ENCODE results near the gene PARD6A.
A peak's percentile ranks its signal among the peaks of the same experiment; 100 is the strongest.

The PARD6A gene

GRCh38 chr16:67654403-67654911, 6.3 kb upstream of the PARD6A start:
- peak; percentile 55 for DNase-seq

- peak; percentile 47 for DNase-seq
These were observed 5.4 kb upstream of the PARD6A start for GRCh38 chr16:67655363-67655762.

GRCh38 chr16:67656344-67657016, 4.3 kb upstream of the PARD6A start:
- DNase-seq = no peak

GRCh38 chr16:67657017-67657608, 3.6 kb upstream of the PARD6A start:
- DNase-seq = no peak

- no peak for DNase-seq
These were observed 2.8 kb upstream of the PARD6A start for GRCh38 chr16:67657751-67658518.

GRCh38 chr16:67658849-67659674, 1.7 kb upstream of the PARD6A start:
- no peak for DNase-seq

- DNase-seq = peak; percentile 98
These were observed 841 bp upstream of the PARD6A start, which contains the start of gene ACD for GRCh38 chr16:67659675-67660563. Gene ACD (minus strand): TSS chr16:67660260. CDS start chr16:67660220, 40 bp downstream.

GRCh38 chr16:67661101-67661761, 471 bp downstream of the PARD6A start:
- DNase-seq = no peak

GRCh38 chr16:67661886-67662652, 1.3 kb downstream of the PARD6A start:
- no peak for DNase-seq

GRCh38 chr16:67662653-67663010, 1.9 kb downstream of the PARD6A start:
- DNase-seq = no peak

GRCh38 chr16:67663151-67663876, 2.6 kb downstream of the PARD6A start:
- DNase-seq = peak; percentile 79

GRCh38 chr16:67663877-67664222, 3.1 kb downstream of the PARD6A start:
- no peak for DNase-seq

- no peak for DNase-seq
These were observed 3.5 kb downstream of the PARD6A start for GRCh38 chr16:67664258-67664657.

GRCh38 chr16:67664871-67665270, 4.1 kb downstream of the PARD6A start:
- DNase-seq = no peak

GRCh38 chr16:67665598-67665997, 4.8 kb downstream of the PARD6A start:
- DNase-seq = no peak

GRCh38 chr16:67666032-67666551, 5.3 kb downstream of the PARD6A start:
- no peak for DNase-seq

- DNase-seq = peak; percentile 90
These were observed 6.0 kb downstream of the PARD6A start, which contains the start of the genes C16orf86 and ENKD1 for GRCh38 chr16:67666559-67667452. Gene C16orf86 (plus strand): TSS chr16:67666814. CDS start chr16:67666971, 157 bp downstream. Gene ENKD1 (minus strand): TSS chr16:67666750. CDS start chr16:67666442, 308 bp downstream.

GRCh38 chr16:67667453-67667816, 6.7 kb downstream of the PARD6A start:
- no peak for DNase-seq

Data from activated CD8-positive, alpha-beta memory T cell treated with anti-CD3 and anti-CD28 coated beads, Interleukin-2, amount 50 U/mL, for 48 hours (primary cell).